ENCODE measurements around the gene STK24.

The STK24 gene

GRCh38 chr13:98423417-98423816 is 153.5 kb downstream of the STK24 start:
- Histone ChIP-seq H3K36me3 (peaks cover 78% of the 10 kb centered on the region), H3K9me3 (ENCODE audit: severe bottlenecking) (no peaks in the 10 kb centered on the region), H3K27ac (no peak overlapping the region), H3K27me3 (ENCODE audit: insufficient read depth, low read depth, severe bottlenecking) (no peaks in the 10 kb centered on the region), H3K4me3 (ENCODE audit: low read depth, low read length) (no peak overlapping the region)
- no peak for TF ChIP-seq CTCF (IDR thresholded peaks at IDR 0.05; ENCODE audit: low read depth, low read length)
- DNase-seq = no peak

- Histone ChIP-seq H3K4me3 (ENCODE audit: low read depth, low read length) (no peak overlapping the region), H3K27me3 (ENCODE audit: insufficient read depth, low read depth, severe bottlenecking) (no peaks in the 10 kb centered on the region), H3K36me3 (peaks cover 75% of the 10 kb centered on the region), H3K27ac (no peak overlapping the region), H3K9me3 (ENCODE audit: severe bottlenecking) (no peaks in the 10 kb centered on the region)
- TF ChIP-seq CTCF (IDR thresholded peaks at IDR 0.05; ENCODE audit: low read depth, low read length) = no peak
- DNase-seq = no peak
Observed at GRCh38 chr13:98422046-98422445, 154.9 kb downstream of the STK24 start.

GRCh38 chr13:98420554-98421175 is 156.2 kb downstream of the STK24 start:
- Histone ChIP-seq H3K9me3 (ENCODE audit: severe bottlenecking) (no peaks in the 10 kb centered on the region), H3K4me3 (ENCODE audit: low read depth, low read length) (no peak overlapping the region), H3K36me3 (peaks cover 75% of the 10 kb centered on the region), H3K27me3 (ENCODE audit: insufficient read depth, low read depth, severe bottlenecking) (no peaks in the 10 kb centered on the region), H3K27ac (no peak overlapping the region)
- DNase-seq = no peak
- TF ChIP-seq CTCF (IDR thresholded peaks at IDR 0.05; ENCODE audit: low read depth, low read length) = no peak

GRCh38 chr13:98419786-98420553 is 156.9 kb downstream of the STK24 start:
- H3K36me3 ChIP-seq = peaks cover 75% of the 10 kb centered on the region
- no peak for TF ChIP-seq CTCF (IDR thresholded peaks at IDR 0.05; ENCODE audit: low read depth, low read length)
- no peaks in the 10 kb centered on the region for H3K27me3 ChIP-seq (ENCODE audit: insufficient read depth, low read depth, severe bottlenecking)
- no peak for DNase-seq
- H3K27ac ChIP-seq = no peak overlapping the region
- H3K9me3 ChIP-seq (ENCODE audit: severe bottlenecking) = no peaks in the 10 kb centered on the region
- H3K4me3 ChIP-seq (ENCODE audit: low read depth, low read length) = no peak overlapping the region

GRCh38 chr13:98416408-98416807 is 160.5 kb downstream of the STK24 start:
- Histone ChIP-seq H3K27ac (no peak overlapping the region), H3K9me3 (ENCODE audit: severe bottlenecking) (no peaks in the 10 kb centered on the region), H3K4me3 (ENCODE audit: low read depth, low read length) (no peak overlapping the region), H3K27me3 (ENCODE audit: insufficient read depth, low read depth, severe bottlenecking) (no peaks in the 10 kb centered on the region), H3K36me3 (peaks cover 80% of the 10 kb centered on the region)
- TF ChIP-seq CTCF (IDR thresholded peaks at IDR 0.05; ENCODE audit: low read depth, low read length) = no peak
- no peak for DNase-seq
